Heart left ventricle (tissue), 13 donors: Measurements from ENCODE around the gene RPL37A.

Experiments used
- POLR2A ChIP-seq, 2 donors: fragments of 450-650 bp; IDR thresholded peaks; one replicate each; pipeline ENCODE4 v1.6.1; 2017; ENCODE audit warnings: antibody characterized with exemption in 2 of 2, mild to moderate bottlenecking in 2 of 2, moderate library complexity in 2 of 2
- TF ChIP-seq, protein P1 (sequence below), 12 donors: fragments of 200-600 bp; sonication (generic) in 4 of 12; IDR thresholded peaks; one replicate each; pipeline versions ENCODE4 v1.5.0 to v1.8.0; 2018 to 2022; ENCODE audit warnings: antibody characterized with exemption in 12 of 12, mild to moderate bottlenecking in 5 of 12
- donor health status: ischemic (EF 13 %, LVEDD 7.1; RV severe dilation, severe dysfunction).
- donor health status: DM: no; HTN: yes; CAD: no.
- donor health status: DM: no; HTN: no; CAD: no.
- donor health status: ischemic (EF 25% LVEDD 6.9; RV normal size, moderate dysfunction).
- donor health status: ischemic (EF 25% LVEDD 5.7; RV mildly dilated, moderate dysfunction).
- donor health status: ischemic (EF 35%, LVEDD 5.7; RV mildly dilated, moderate dysfunction).
- donor health status: nonischemic (EF 11% LVEDD 7.7; RV severe dilation, severe dysfunction).
- donor health status: DM: yes; HTN: yes; CAD: no.
- donor health status: PGD.
- donor health status: ischemic (EF 29% LVEDD 5.4; RV normal size, mild dysfunction).
- donor health status: nonischemic (EF 23%, LVEDD 6.1; RV moderate dilation, normal function).

GRCh38 chr2:216485745-216486144 lies 12.9 kb upstream of the RPL37A start:
- TF ChIP-seq, protein P1, sequence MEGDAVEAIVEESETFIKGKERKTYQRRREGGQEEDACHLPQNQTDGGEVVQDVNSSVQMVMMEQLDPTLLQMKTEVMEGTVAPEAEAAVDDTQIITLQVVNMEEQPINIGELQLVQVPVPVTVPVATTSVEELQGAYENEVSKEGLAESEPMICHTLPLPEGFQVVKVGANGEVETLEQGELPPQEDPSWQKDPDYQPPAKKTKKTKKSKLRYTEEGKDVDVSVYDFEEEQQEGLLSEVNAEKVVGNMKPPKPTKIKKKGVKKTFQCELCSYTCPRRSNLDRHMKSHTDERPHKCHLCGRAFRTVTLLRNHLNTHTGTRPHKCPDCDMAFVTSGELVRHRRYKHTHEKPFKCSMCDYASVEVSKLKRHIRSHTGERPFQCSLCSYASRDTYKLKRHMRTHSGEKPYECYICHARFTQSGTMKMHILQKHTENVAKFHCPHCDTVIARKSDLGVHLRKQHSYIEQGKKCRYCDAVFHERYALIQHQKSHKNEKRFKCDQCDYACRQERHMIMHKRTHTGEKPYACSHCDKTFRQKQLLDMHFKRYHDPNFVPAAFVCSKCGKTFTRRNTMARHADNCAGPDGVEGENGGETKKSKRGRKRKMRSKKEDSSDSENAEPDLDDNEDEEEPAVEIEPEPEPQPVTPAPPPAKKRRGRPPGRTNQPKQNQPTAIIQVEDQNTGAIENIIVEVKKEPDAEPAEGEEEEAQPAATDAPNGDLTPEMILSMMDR (IDR thresholded peaks at IDR 0.05), result no peak
- no peak for TF ChIP-seq POLR2A (IDR thresholded peaks at IDR 0.05)
